Measurements from ENCODE around the gene LRBA. TPM values are rescaled to one million over a fixed set of nuclear protein-coding genes. Genes with fewer than 3 reads are reported as not detected.

LRBA gene
- total and polyA plus RNA-seq, 9 donors, result 9.7 to 49.2 (median 30.4) TPM

DNA sequence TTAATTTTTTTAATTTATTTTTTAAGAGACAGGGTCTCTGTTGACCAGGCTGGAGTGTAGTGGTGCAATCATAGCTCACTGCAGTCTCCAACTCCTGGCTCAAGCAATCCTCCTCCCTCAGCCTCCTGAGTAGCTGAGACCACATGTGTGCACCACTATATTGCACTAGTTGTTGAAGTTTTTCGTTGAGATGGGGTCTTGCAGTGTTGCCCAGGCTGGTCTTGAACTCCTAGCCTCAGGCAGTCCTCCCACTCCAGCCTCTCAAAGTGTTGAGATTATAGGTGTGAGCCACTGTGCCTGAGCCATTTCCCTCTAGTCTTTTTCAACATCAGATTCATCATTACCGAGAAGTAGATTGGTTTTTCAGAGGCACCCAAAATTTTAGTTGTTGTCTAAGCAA is 771.2 kb downstream of the LRBA start:
- 87 to 98% (median 93%) methylated on average over 2 of the region's 2 CpGs for WGBS, 3 donors
- Histone ChIP-seq H3K9me3 (no peaks in the 10 kb centered on the region), H3K4me1 (ENCODE audit: insufficient read depth) (no peaks in the 10 kb centered on the region), H3K27me3 (no peaks in the 10 kb centered on the region), H3K27ac (no peak overlapping the region), H3K36me3 (no peaks in the 10 kb centered on the region), H3K4me3 (no peak overlapping the region)
- DNase-seq, result no peak
- intact Hi-C loops (cut with DNase I), result loop anchor here in 3 of 4 donors (5.0 to 10.0 kb wide), 2 partner anchors 232 to 239 kb away; no protein-coding TSS in a partner anchor
- TF ChIP-seq POLR2A (IDR thresholded peaks at IDR 0.05), result no peak
- TF ChIP-seq, protein P1, sequence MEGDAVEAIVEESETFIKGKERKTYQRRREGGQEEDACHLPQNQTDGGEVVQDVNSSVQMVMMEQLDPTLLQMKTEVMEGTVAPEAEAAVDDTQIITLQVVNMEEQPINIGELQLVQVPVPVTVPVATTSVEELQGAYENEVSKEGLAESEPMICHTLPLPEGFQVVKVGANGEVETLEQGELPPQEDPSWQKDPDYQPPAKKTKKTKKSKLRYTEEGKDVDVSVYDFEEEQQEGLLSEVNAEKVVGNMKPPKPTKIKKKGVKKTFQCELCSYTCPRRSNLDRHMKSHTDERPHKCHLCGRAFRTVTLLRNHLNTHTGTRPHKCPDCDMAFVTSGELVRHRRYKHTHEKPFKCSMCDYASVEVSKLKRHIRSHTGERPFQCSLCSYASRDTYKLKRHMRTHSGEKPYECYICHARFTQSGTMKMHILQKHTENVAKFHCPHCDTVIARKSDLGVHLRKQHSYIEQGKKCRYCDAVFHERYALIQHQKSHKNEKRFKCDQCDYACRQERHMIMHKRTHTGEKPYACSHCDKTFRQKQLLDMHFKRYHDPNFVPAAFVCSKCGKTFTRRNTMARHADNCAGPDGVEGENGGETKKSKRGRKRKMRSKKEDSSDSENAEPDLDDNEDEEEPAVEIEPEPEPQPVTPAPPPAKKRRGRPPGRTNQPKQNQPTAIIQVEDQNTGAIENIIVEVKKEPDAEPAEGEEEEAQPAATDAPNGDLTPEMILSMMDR (IDR thresholded peaks at IDR 0.05), result no peak
- TF ChIP-seq EP300 (IDR thresholded peaks at IDR 0.05), result no peak

DNA sequence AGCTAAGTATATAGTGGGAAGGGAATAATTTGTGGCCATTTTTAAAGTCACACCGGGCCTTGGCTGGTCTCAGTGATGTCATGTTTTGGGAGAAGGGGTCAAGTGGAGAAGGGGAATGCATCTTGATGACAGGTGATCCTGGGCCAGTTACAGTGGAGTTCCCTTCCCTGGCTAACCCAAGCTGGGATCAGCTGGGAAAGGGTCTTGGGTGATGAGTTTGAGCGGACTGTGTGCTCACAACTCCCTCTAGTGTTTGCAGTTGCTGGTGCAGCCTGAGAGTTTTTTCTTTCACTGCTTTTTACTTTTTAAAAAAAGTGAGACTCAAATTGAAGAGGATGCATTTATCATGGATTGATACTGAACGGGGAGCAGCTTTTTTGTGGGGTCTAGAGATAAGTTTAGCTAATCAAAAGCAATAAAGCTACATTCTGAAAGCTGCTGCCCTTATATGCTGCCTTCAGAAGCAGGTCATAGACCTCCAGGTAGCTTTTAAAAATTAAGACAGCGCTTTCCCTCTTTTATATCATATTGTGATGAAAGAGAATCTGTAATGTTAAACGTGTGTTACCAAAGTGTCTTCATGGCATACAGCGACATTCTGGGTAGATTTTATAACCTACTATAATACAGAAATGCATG is 772.1 kb downstream of the LRBA start:
- peak in 3 of 5 donors; percentile 31 to 45 (median 37) for DNase-seq
- intact Hi-C loops (cut with DNase I), result loop anchor here in 3 of 4 donors (5.0 to 10.0 kb wide), 2 partner anchors 231 to 238 kb away; no protein-coding TSS in a partner anchor

DNA sequence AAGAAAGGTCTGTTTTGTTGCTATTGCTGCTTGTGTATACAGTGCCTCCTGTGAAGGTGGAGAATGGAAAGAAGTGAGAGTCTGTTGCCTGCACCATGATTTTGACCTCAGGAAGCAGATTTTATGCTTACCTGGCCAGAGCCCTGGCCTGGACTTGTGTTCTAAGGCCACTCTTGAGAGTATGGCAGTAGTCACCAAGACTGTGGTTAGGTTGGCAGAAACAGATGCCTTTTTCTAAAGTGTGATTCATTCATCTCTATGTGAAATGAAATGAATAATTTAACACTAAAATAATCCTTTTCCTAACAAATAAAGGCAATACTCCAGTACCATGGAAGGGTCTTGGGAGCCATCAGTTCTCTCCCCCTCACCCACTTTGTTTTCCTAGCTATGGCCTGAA is 775.1 kb downstream of the LRBA start:
- Histone ChIP-seq H3K27ac (no peak overlapping the region), H3K4me1 (ENCODE audit: insufficient read depth) (no peaks in the 10 kb centered on the region), H3K27me3 (no peaks in the 10 kb centered on the region), H3K4me3 (no peak overlapping the region), H3K36me3 (no peaks in the 10 kb centered on the region), H3K9me3 (no peaks in the 10 kb centered on the region)
- DNase-seq, result no peak
- TF ChIP-seq, protein P1 (IDR thresholded peaks at IDR 0.05), result no peak
- TF ChIP-seq POLR2A (IDR thresholded peaks at IDR 0.05) (no peak), EP300 (IDR thresholded peaks at IDR 0.05) (no peak)
- intact Hi-C loops (cut with DNase I), result loop anchor here in 3 of 4 donors (5.0 to 10.0 kb wide), 2 partner anchors 228 to 235 kb away; no protein-coding TSS in a partner anchor

More for the DNA sequence above, 772.1 kb downstream of the LRBA start:
- H3K36me3 ChIP-seq, result no peaks in the 10 kb centered on the region
- TF ChIP-seq, protein P1 (IDR thresholded peaks at IDR 0.05), result peak; percentile 58 to 69 (median 62)
- TF ChIP-seq EP300 (IDR thresholded peaks at IDR 0.05) (no peak), POLR2A (IDR thresholded peaks at IDR 0.05) (no peak)
- no peaks in the 10 kb centered on the region for H3K4me1 ChIP-seq (ENCODE audit: insufficient read depth)
- no peaks in the 10 kb centered on the region for H3K27me3 ChIP-seq
- no peaks in the 10 kb centered on the region for H3K9me3 ChIP-seq
- no peak overlapping the region for H3K4me3 ChIP-seq
- no peak overlapping the region for H3K27ac ChIP-seq
- WGBS, 3 donors, result 46 to 52% (median 49%) methylated on average over 6 of the region's 6 CpGs

DNA sequence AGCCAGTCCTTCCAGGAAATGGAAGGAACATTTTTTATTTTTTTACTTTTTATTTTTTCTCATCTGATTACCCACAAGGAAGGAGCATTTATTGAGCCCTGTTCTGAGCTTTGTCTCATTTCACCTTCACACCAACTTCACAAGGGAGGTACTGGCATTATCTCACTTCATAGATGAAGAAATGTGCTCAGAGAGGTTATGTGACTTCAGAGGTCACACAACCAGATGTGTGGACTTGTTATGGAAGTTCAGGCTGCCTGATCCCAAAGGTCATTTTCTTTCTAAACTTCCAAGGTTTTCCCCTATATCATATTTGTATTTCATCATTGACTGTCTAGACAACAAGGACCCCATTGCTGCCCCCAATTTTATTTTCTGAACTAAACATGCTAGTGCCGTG is 776.5 kb downstream of the LRBA start:
- no peak for DNase-seq
- Histone ChIP-seq H3K27ac (no peak overlapping the region), H3K9me3 (no peaks in the 10 kb centered on the region), H3K4me1 (ENCODE audit: insufficient read depth) (no peaks in the 10 kb centered on the region), H3K27me3 (no peaks in the 10 kb centered on the region), H3K4me3 (no peak overlapping the region), H3K36me3 (no peaks in the 10 kb centered on the region)
- intact Hi-C loops (cut with DNase I), result no loop called here
- WGBS, 3 donors, result 96 to 100% (median 96%) methylated on average over 1 of the region's 1 CpG
- no peak for TF ChIP-seq POLR2A (IDR thresholded peaks at IDR 0.05)
- TF ChIP-seq, protein P1 (IDR thresholded peaks at IDR 0.05), result no peak
- TF ChIP-seq EP300 (IDR thresholded peaks at IDR 0.05), result no peak

All from ovary (tissue), 9 donors.